Renal pelvis (tissue), 4 donors: Measurements from ENCODE around the gene ALDH7A1. TPM values are rescaled to one million over a fixed set of nuclear protein-coding genes. Genes with fewer than 3 reads are reported as not detected.

Source experiments
- DNase-seq: peaks from one replicate; pipeline ENCODE4 v3.0.0-alpha.2; 2013
- polyA plus RNA-seq, 3 donors: library from polyadenylated mRNA; unstranded; fragments of 120-200 nt; gene quantifications; one replicate each; pipeline ENCODE4 v1.2.1, GENCODE V29; 2013; ENCODE audit not compliant: insufficient read length in 3 of 3

ALDH7A1 gene
- polyA plus RNA-seq, 3 donors, result 146 to 167 (median 166) TPM

- DNase-seq, result no peak
Measured at GRCh38 chr5:126481243-126481642, 113.8 kb downstream of the ALDH7A1 start.

Other genes with a start within 250 kb of the ALDH7A1 start
- gene GRAMD2B, start 171.8 kb downstream of the ALDH7A1 start, polyA plus RNA-seq, result 10 to 100 TPM; 21.1 to 25.8 (median 25.7) TPM
- 10 to 100 TPM; 60.6 to 80.2 (median 68.9) TPM for gene PHAX, start 5.7 kb upstream of the ALDH7A1 start, polyA plus RNA-seq
- gene LMNB1, start 181.9 kb upstream of the ALDH7A1 start, polyA plus RNA-seq, result 100 to 1,000 TPM; 110 to 142 (median 114) TPM